ENCODE measurements around the gene VEZT.

Gene VEZT

GRCh38 chr12:95197636-95198035 is 20.0 kb upstream of the VEZT start:
- no peak for DNase-seq (ENCODE audit: low read depth, low spot score)
- no peak overlapping the region for H3K27ac ChIP-seq

GRCh38 chr12:95198914-95199313 is 18.7 kb upstream of the VEZT start:
- peak overlapping the region; percentile 98 for H3K27ac ChIP-seq
- DNase-seq (ENCODE audit: low read depth, low spot score): no peak

- DNase-seq (ENCODE audit: low read depth, low spot score): no peak
These were observed 17.3 kb upstream of the VEZT start for GRCh38 chr12:95200128-95200894.

GRCh38 chr12:95201056-95201670 is 16.4 kb upstream of the VEZT start:
- peak; percentile 77 for DNase-seq (ENCODE audit: low read depth, low spot score)
- peak overlapping the region; percentile 98 for H3K27ac ChIP-seq

More at GRCh38 chr12:95200128-95200894, 17.3 kb upstream of the VEZT start:
- peak overlapping the region; percentile 98 for H3K27ac ChIP-seq

- peak overlapping the region; percentile 98 for H3K27ac ChIP-seq
- no peak for DNase-seq (ENCODE audit: low read depth, low spot score)
These were observed 14.7 kb upstream of the VEZT start for GRCh38 chr12:95202691-95203486.

GRCh38 chr12:95203487-95204030 is 14.0 kb upstream of the VEZT start:
- H3K27ac ChIP-seq: peak overlapping the region; percentile 98
- DNase-seq (ENCODE audit: low read depth, low spot score): no peak

GRCh38 chr12:95204141-95204866 is 13.3 kb upstream of the VEZT start:
- H3K27ac ChIP-seq: peak overlapping the region; percentile 98
- peak; percentile 100 for DNase-seq (ENCODE audit: low read depth, low spot score)

GRCh38 chr12:95205016-95205624 is 12.5 kb upstream of the VEZT start:
- DNase-seq (ENCODE audit: low read depth, low spot score): no peak
- peak overlapping the region; percentile 98 for H3K27ac ChIP-seq

GRCh38 chr12:95205685-95206084 is 11.9 kb upstream of the VEZT start:
- peak overlapping the region; percentile 98 for H3K27ac ChIP-seq

GRCh38 chr12:95206916-95207315 is 10.7 kb upstream of the VEZT start:
- no peak for DNase-seq (ENCODE audit: low read depth, low spot score)
- H3K27ac ChIP-seq: peak overlapping the region; percentile 98

More at GRCh38 chr12:95205685-95206084, 11.9 kb upstream of the VEZT start:
- peak; percentile 88 for DNase-seq (ENCODE audit: low read depth, low spot score)

GRCh38 chr12:95207407-95207806 is 10.2 kb upstream of the VEZT start:
- peak overlapping the region; percentile 98 for H3K27ac ChIP-seq
- no peak for DNase-seq (ENCODE audit: low read depth, low spot score)

GRCh38 chr12:95208678-95209077 is 8.9 kb upstream of the VEZT start:
- no peak for DNase-seq (ENCODE audit: low read depth, low spot score)
- H3K27ac ChIP-seq: peak overlapping the region; percentile 98

- peak overlapping the region; percentile 94 for H3K27ac ChIP-seq
These were observed 5.0 kb upstream of the VEZT start for GRCh38 chr12:95212586-95212985.

GRCh38 chr12:95213119-95213518 is 4.5 kb upstream of the VEZT start:
- DNase-seq (ENCODE audit: low read depth, low spot score): no peak
- peak overlapping the region; percentile 94 for H3K27ac ChIP-seq

More at GRCh38 chr12:95212586-95212985, 5.0 kb upstream of the VEZT start:
- DNase-seq (ENCODE audit: low read depth, low spot score): no peak

- peak overlapping the region; percentile 94 for H3K27ac ChIP-seq
- no peak for DNase-seq (ENCODE audit: low read depth, low spot score)
These were observed 3.7 kb upstream of the VEZT start for GRCh38 chr12:95213928-95214327.

- DNase-seq (ENCODE audit: low read depth, low spot score): no peak
- H3K27ac ChIP-seq: peak overlapping the region; percentile 94
These were observed 3.1 kb upstream of the VEZT start for GRCh38 chr12:95214466-95214865.

- peak overlapping the region; percentile 94 for H3K27ac ChIP-seq
- no peak for DNase-seq (ENCODE audit: low read depth, low spot score)
These were observed 1.7 kb upstream of the VEZT start for GRCh38 chr12:95215949-95216348.

GRCh38 chr12:95216711-95217376 is 763 bp upstream of the VEZT start:
- no peak for DNase-seq (ENCODE audit: low read depth, low spot score)
- peak overlapping the region; percentile 94 for H3K27ac ChIP-seq
